DND-41 (cell line): ENCODE measurements around the gene FRMD8.

ENCODE experiments used
- ATAC-seq: fragments of 200-7000 bp; cut with Tn5 transposase; 3 replicates; pipeline ENCODE4 v1.9.1; 2021; ENCODE audit warnings: low read depth; ENCODE audit not compliant: insufficient read depth
- DNase-seq: peaks from one replicate; pipeline ENCODE4 v3.0.0-alpha.2; 2020
- H2AFZ ChIP-seq: 2 replicates; pipeline ENCODE4 v1.6.0; 2012; ENCODE audit warnings: low read depth, low read length
- H3K27ac ChIP-seq: 2 replicates; pipeline ENCODE4 v1.5.1; 2012; ENCODE audit warnings: low read length, inconsistent platforms
- H3K27me3 ChIP-seq: fragments of 200-600 bp; sonication (generic); 2 replicates; pipeline ENCODE4 v1.6.0; 2012; ENCODE audit warnings: low read length, mild to moderate bottlenecking, inconsistent platforms; ENCODE audit not compliant: insufficient read depth, poor library complexity
- H3K36me3 ChIP-seq: 2 replicates; pipeline ENCODE4 v1.5.1; 2012; ENCODE audit warnings: low read length, inconsistent platforms; ENCODE audit not compliant: insufficient read depth
- H3K4me1 ChIP-seq: 2 replicates; pipeline ENCODE4 v1.5.1; 2012; ENCODE audit warnings: mild to moderate bottlenecking, low read length; ENCODE audit not compliant: insufficient read depth
- H3K4me2 ChIP-seq: 2 replicates; pipeline ENCODE4 v1.6.0; 2012; ENCODE audit warnings: mild to moderate bottlenecking, moderate library complexity, low read length, inconsistent platforms; ENCODE audit not compliant: insufficient read depth
- H3K4me3 ChIP-seq, 2 experiments: fragments of 200-600 bp in 1 of 2; shearing (Covaris generic) in 1 of 2; 2 replicates each; pipeline ENCODE4 v1.5.1; 2012 to 2016; ENCODE audit warnings: inconsistent platforms in 2 of 2, low read length in 2 of 2, mild to moderate bottlenecking in 2 of 2, low read depth in 1 of 2, moderate library complexity in 1 of 2
- H3K79me2 ChIP-seq: 2 replicates; pipeline ENCODE4 v1.6.0; 2012; ENCODE audit warnings: low read length, inconsistent platforms; ENCODE audit not compliant: insufficient read depth
- H3K9ac ChIP-seq: 2 replicates; pipeline ENCODE4 v1.6.0; 2012; ENCODE audit warnings: low read depth, mild to moderate bottlenecking, inconsistent platforms, low read length, moderate library complexity
- H3K9me3 ChIP-seq: 2 replicates; pipeline ENCODE4 v1.5.1; 2012; ENCODE audit warnings: low read length, moderate library complexity, mild to moderate bottlenecking, inconsistent platforms; ENCODE audit not compliant: insufficient read depth, severe bottlenecking
- H4K20me1 ChIP-seq: 2 replicates; pipeline ENCODE4 v1.6.0; 2012; ENCODE audit warnings: low read length; ENCODE audit not compliant: insufficient read depth
- EZH2 ChIP-seq: IDR thresholded peaks from 3 replicates; pipeline ENCODE4 v1.6.1; 2012; ENCODE audit warnings: borderline replicate concordance, low read depth, mild to moderate bottlenecking, moderate library complexity, low read length, inconsistent platforms; ENCODE audit not compliant: severe bottlenecking
- TF ChIP-seq, protein P1 (sequence below): IDR thresholded peaks from 2 replicates; pipeline ENCODE4 v1.5.1; 2012; ENCODE audit warnings: borderline replicate concordance, low read length, moderate library complexity, mild to moderate bottlenecking; ENCODE audit not compliant: poor library complexity, severe bottlenecking; ENCODE audit errors: extremely low read depth

The FRMD8 gene

DNA sequence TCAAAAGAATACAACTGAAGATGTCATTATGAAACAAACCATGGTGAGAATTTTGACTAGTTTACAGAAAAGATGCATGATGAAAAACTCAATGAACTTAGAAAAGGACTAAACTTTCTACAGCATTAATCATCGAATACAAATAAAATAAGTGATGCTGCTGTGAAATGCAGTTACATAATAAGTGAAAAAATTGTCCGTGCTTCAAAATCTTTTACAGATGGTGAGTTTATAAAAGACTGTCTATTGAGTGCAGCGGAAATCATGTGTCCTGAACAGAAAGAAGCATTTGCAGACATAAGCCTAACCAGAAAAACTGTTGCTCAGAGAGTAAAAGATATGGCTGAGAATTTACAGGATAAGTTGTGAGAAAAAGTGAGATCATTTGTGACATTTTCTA lies 70.0 kb downstream of the FRMD8 start:
- Histone ChIP-seq H3K9me3 (no peaks in the 10 kb centered on the region), H3K79me2 (peaks cover 5% of the 10 kb centered on the region), H3K9ac (no peak overlapping the region), H4K20me1 (no peaks in the 10 kb centered on the region), H2AFZ (no peak overlapping the region), H3K4me1 (peaks cover 16% of the 10 kb centered on the region), H3K27ac (no peak overlapping the region), H3K36me3 (no peaks in the 10 kb centered on the region), H3K27me3 (no peaks in the 10 kb centered on the region), H3K4me3 (no peak overlapping the region), H3K4me2 (peak overlapping the region; percentile 14; the same call in 1 of the 2 replicates)
- no peak for ATAC-seq
- TF ChIP-seq, protein P1, sequence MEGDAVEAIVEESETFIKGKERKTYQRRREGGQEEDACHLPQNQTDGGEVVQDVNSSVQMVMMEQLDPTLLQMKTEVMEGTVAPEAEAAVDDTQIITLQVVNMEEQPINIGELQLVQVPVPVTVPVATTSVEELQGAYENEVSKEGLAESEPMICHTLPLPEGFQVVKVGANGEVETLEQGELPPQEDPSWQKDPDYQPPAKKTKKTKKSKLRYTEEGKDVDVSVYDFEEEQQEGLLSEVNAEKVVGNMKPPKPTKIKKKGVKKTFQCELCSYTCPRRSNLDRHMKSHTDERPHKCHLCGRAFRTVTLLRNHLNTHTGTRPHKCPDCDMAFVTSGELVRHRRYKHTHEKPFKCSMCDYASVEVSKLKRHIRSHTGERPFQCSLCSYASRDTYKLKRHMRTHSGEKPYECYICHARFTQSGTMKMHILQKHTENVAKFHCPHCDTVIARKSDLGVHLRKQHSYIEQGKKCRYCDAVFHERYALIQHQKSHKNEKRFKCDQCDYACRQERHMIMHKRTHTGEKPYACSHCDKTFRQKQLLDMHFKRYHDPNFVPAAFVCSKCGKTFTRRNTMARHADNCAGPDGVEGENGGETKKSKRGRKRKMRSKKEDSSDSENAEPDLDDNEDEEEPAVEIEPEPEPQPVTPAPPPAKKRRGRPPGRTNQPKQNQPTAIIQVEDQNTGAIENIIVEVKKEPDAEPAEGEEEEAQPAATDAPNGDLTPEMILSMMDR, result no peak
- no peak for DNase-seq

DNA sequence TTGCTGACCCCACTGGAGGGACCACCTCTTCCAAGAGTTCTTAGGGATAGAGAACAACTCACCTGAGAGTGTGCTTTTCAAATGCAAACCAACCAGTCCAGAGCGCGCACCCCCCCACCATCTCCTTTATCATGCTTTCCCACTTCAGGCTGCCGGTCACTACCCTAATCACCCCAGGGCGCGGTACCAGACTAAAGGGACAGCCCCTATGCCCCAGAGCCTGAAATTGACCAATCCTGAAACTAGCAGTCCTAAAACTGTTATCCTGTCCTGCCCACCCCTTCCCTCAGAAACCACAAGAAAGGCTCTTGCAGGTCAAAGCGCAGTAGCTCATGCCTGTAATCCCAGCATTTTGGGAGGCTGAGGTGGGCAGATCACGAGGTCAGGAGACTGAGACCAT lies 73.1 kb downstream of the FRMD8 start:
- H3K27me3 ChIP-seq, result no peaks in the 10 kb centered on the region
- H3K4me2 ChIP-seq, result no peak overlapping the region
- peaks cover 14% of the 10 kb centered on the region for H3K4me1 ChIP-seq
- no peak for DNase-seq
- no peaks in the 10 kb centered on the region for H4K20me1 ChIP-seq
- no peak overlapping the region for H3K4me3 ChIP-seq
- no peak overlapping the region for H3K27ac ChIP-seq
- H3K9me3 ChIP-seq, result no peaks in the 10 kb centered on the region
- H3K36me3 ChIP-seq, result no peaks in the 10 kb centered on the region
- TF ChIP-seq, protein P1, result no peak
- TF ChIP-seq EZH2, result no peak
- peaks cover 5% of the 10 kb centered on the region for H3K79me2 ChIP-seq
- no peak for ATAC-seq
- H2AFZ ChIP-seq, result no peak overlapping the region
- H3K9ac ChIP-seq, result no peak overlapping the region
